WTC11 (cell line): ENCODE measurements around the gene TMBIM6. TPM values are rescaled to one million over a fixed set of nuclear protein-coding genes. Genes with fewer than 3 reads are reported as not detected.

Experiments
- ATAC-seq: fragments of 200-7000 bp; cut with Tn5 transposase; 2 replicates; pipeline ENCODE4 v1.10.0; 2021; ENCODE audit warnings: mild to moderate bottlenecking, moderate library complexity
- CTCF ChIA-PET: fragments of 300-600 bp; sonication (Branson Sonifier 250); formaldehyde crosslinking; loops from one replicate; lab custom pipeline; 2021; ENCODE audit warnings: antibody characterized with exemption; lab: Charles Lee
- POLR2A ChIA-PET: fragments of 350-600 bp; sonication (Branson Sonifier 250); formaldehyde crosslinking; loops from one replicate; lab custom pipeline; 2021; ENCODE audit warnings: antibody characterized with exemption; lab: Charles Lee
- DNase-seq: peaks from one replicate; pipeline ENCODE4 v3.0.0; 2021; ENCODE audit warnings: low spot score
- H3K27ac Mint-ChIP-seq: 2 replicates; pipeline ENCODE4 v1.8.0; 2021; ENCODE audit warnings: mixed read lengths
- H3K27me3 Mint-ChIP-seq: 2 replicates; pipeline ENCODE4 v1.8.0; 2021; ENCODE audit warnings: low read depth, mild to moderate bottlenecking, moderate library complexity, mixed read lengths
- H3K36me3 Mint-ChIP-seq: 2 replicates; pipeline ENCODE4 v1.8.0; 2021; ENCODE audit warnings: mixed read lengths
- H3K4me1 Mint-ChIP-seq: 2 replicates; pipeline ENCODE4 v1.8.0; 2022; ENCODE audit warnings: mixed read lengths
- H3K4me3 Mint-ChIP-seq: 2 replicates; pipeline ENCODE4 v1.8.0; 2021; ENCODE audit warnings: mild to moderate bottlenecking, moderate library complexity, mixed read lengths
- H3K9me3 Mint-ChIP-seq: 2 replicates; pipeline ENCODE4 v1.8.0; 2021; ENCODE audit warnings: mixed read lengths
- ATF3 ChIP-seq: sonication (generic); formaldehyde crosslinking; conservative IDR thresholded peaks from 2 replicates; pipeline ENCODE4 v1.8.1; 2022; ENCODE audit warnings: mild to moderate bottlenecking, missing genetic modification reagents
- ATF6 ChIP-seq: sonication (generic); formaldehyde crosslinking; IDR thresholded peaks from 2 replicates; pipeline ENCODE4 v1.8.1; 2023; ENCODE audit warnings: mild to moderate bottlenecking, missing genetic modification reagents
- ELF4 ChIP-seq: sonication (generic); formaldehyde crosslinking; IDR thresholded peaks from 2 replicates; pipeline ENCODE4 v1.8.1; 2022; ENCODE audit warnings: low read depth, mild to moderate bottlenecking, moderate library complexity, missing genetic modification reagents
- ERG ChIP-seq: fragments of 250-450 bp; sonication (Bioruptor Pico); IDR thresholded peaks from 2 replicates; pipeline ENCODE4 v1.8.0; 2021; ENCODE audit warnings: mild to moderate bottlenecking
- GABPB1 ChIP-seq: sonication (generic); formaldehyde crosslinking; IDR thresholded peaks from 2 replicates; pipeline ENCODE4 v1.8.1; 2023; ENCODE audit warnings: mild to moderate bottlenecking, missing genetic modification reagents
- GTF2I ChIP-seq: fragments of 250-450 bp; sonication (Bioruptor Pico); conservative IDR thresholded peaks from 2 replicates; pipeline ENCODE4 v1.4.0; 2021; ENCODE audit warnings: mild to moderate bottlenecking
- IRF2 ChIP-seq: sonication (generic); formaldehyde crosslinking; IDR thresholded peaks from 2 replicates; pipeline ENCODE4 v1.8.0; 2022; ENCODE audit warnings: low read depth, missing genetic modification reagents, borderline replicate concordance
- JUN ChIP-seq: sonication (generic); formaldehyde crosslinking; IDR thresholded peaks from 2 replicates; pipeline ENCODE4 v1.8.0; 2023; ENCODE audit warnings: mild to moderate bottlenecking, missing genetic modification reagents
- KAT7 ChIP-seq: sonication (generic); formaldehyde crosslinking; IDR thresholded peaks from 2 replicates; pipeline ENCODE4 v1.8.1; 2023; ENCODE audit warnings: missing genetic modification reagents, mild to moderate bottlenecking, borderline replicate concordance
- NFYB ChIP-seq: sonication (generic); formaldehyde crosslinking; conservative IDR thresholded peaks from 2 replicates; pipeline ENCODE4 v1.8.0; 2022; ENCODE audit warnings: low read depth, missing genetic modification reagents
- OVOL2 ChIP-seq: fragments of 250-450 bp; sonication (Bioruptor Pico); IDR thresholded peaks from 2 replicates; pipeline ENCODE4 v1.9.0; 2021; ENCODE audit warnings: mild to moderate bottlenecking, borderline replicate concordance
- STAT6 ChIP-seq: sonication (generic); formaldehyde crosslinking; conservative IDR thresholded peaks from 2 replicates; pipeline ENCODE4 v1.8.1; 2023; ENCODE audit warnings: mild to moderate bottlenecking, low read depth, missing genetic modification reagents, moderate library complexity
- ZBTB21 ChIP-seq: sonication (generic); formaldehyde crosslinking; IDR thresholded peaks from 2 replicates; pipeline ENCODE4 v1.8.1; 2023; ENCODE audit warnings: mild to moderate bottlenecking, missing genetic modification reagents, borderline replicate concordance
- ZMAT4 ChIP-seq: fragments of 250-450 bp; sonication (Bioruptor Pico); IDR thresholded peaks from 2 replicates; pipeline ENCODE4 v1.9.0; 2021; ENCODE audit warnings: mild to moderate bottlenecking
- ZNF263 ChIP-seq: sonication (generic); formaldehyde crosslinking; IDR thresholded peaks from 2 replicates; pipeline ENCODE4 v1.8.1; 2022; ENCODE audit warnings: low read depth, mild to moderate bottlenecking, moderate library complexity, missing genetic modification reagents
- ZNF317 ChIP-seq: sonication (generic); formaldehyde crosslinking; IDR thresholded peaks from 2 replicates; pipeline ENCODE4 v1.8.1; 2023; ENCODE audit warnings: low read depth, mild to moderate bottlenecking, moderate library complexity, missing genetic modification reagents, borderline replicate concordance
- ZNF423 ChIP-seq: fragments of 250-450 bp; sonication (Bioruptor Pico); IDR thresholded peaks from 2 replicates; pipeline ENCODE4 v2.1.2; 2022; ENCODE audit warnings: mild to moderate bottlenecking, moderate library complexity
- ZNF512 ChIP-seq: sonication (generic); formaldehyde crosslinking; IDR thresholded peaks from 2 replicates; pipeline ENCODE4 v1.8.1; 2022; ENCODE audit warnings: missing genetic modification reagents, borderline replicate concordance
- ZNF671 ChIP-seq: fragments of 250-450 bp; sonication (Bioruptor Pico); IDR thresholded peaks from 2 replicates; pipeline ENCODE4 v1.8.0; 2021; ENCODE audit warnings: mild to moderate bottlenecking
- total RNA-seq: library from RNA; stranded (reverse); gene quantifications from 3 replicates; pipeline ENCODE4 v1.2.3, GENCODE V29; 2021

The TMBIM6 gene
- total RNA-seq, 1 experiment from 2014 or later, result 402 TPM

GRCh38 chr12:49796155-49796554 is 54.8 kb downstream of the TMBIM6 start:
- no peak for DNase-seq
- no peak overlapping the region for H3K4me3 Mint-ChIP-seq
- no peak overlapping the region for H3K27ac Mint-ChIP-seq
- TF ChIP-seq ATF3 (CRISPR knock-in tag) (no peak), ZNF317 (CRISPR knock-in tag) (no peak), ERG (CRISPR knock-in tag) (no peak), ZNF512 (CRISPR knock-in tag) (no peak), IRF2 (CRISPR knock-in tag) (no peak), ELF4 (CRISPR knock-in tag) (no peak), OVOL2 (no peak), GTF2I (CRISPR knock-in tag) (no peak)
- no peak for ATAC-seq
- H3K9me3 Mint-ChIP-seq, result no peaks in the 10 kb centered on the region
- CTCF ChIA-PET, result interaction anchor here (0.5 to 1.5 kb wide), 4 partner anchors 10 to 255 kb away, joined by 3 to 5 read pairs (median 3); no protein-coding TSS in a partner anchor
- no peaks in the 10 kb centered on the region for H3K27me3 Mint-ChIP-seq
- H3K4me1 Mint-ChIP-seq, result peaks cover under 1% of the 10 kb centered on the region; the same call in 1 of the 2 replicates
- POLR2A ChIA-PET, result interaction anchor here (0.6 to 1.9 kb wide), 2 partner anchors 12 to 32 kb away, joined by 3 to 5 read pairs; partner anchors contain the start of gene NCKAP5L
- peaks cover 6% of the 10 kb centered on the region for H3K36me3 Mint-ChIP-seq

- no peak overlapping the region for H3K27ac Mint-ChIP-seq
- peaks cover 9% of the 10 kb centered on the region for H3K36me3 Mint-ChIP-seq
- TF ChIP-seq ZMAT4 (CRISPR knock-in tag), result no peak
- TF ChIP-seq ZNF263, result no peak
- no peak for TF ChIP-seq STAT6
- no peak overlapping the region for H3K4me3 Mint-ChIP-seq
- ChIA-PET POLR2A (interaction anchor here (0.6 kb wide), 1 partner anchor 32 kb away, joined by 3 read pairs; the partner anchor contains the start of gene NCKAP5L), CTCF (interaction anchor here (1.0 to 1.5 kb wide), 4 partner anchors 11 to 170 kb away, joined by 3 to 5 read pairs (median 3); partner anchors contain the start of gene NCKAP5L)
- ATAC-seq (no peak), DNase-seq (no peak)
- H3K27me3 Mint-ChIP-seq, result no peaks in the 10 kb centered on the region
- H3K4me1 Mint-ChIP-seq, result no peaks in the 10 kb centered on the region
- no peaks in the 10 kb centered on the region for H3K9me3 Mint-ChIP-seq
Measured at GRCh38 chr12:49796606-49797448, 55.5 kb downstream of the TMBIM6 start.

GRCh38 chr12:49797449-49797776 is 56.1 kb downstream of the TMBIM6 start:
- ATAC-seq, result no peak
- H3K27ac Mint-ChIP-seq, result no peak overlapping the region
- ChIA-PET POLR2A (no interaction called here), CTCF (interaction anchor here (1.0 to 1.5 kb wide), 2 partner anchors 31 to 170 kb away, joined by 3 to 5 read pairs; partner anchors contain the start of gene NCKAP5L)
- H3K27me3 Mint-ChIP-seq, result no peaks in the 10 kb centered on the region
- H3K4me3 Mint-ChIP-seq, result no peak overlapping the region
- DNase-seq, result no peak
- H3K36me3 Mint-ChIP-seq, result peaks cover 9% of the 10 kb centered on the region
- H3K9me3 Mint-ChIP-seq, result no peaks in the 10 kb centered on the region
- H3K4me1 Mint-ChIP-seq, result no peaks in the 10 kb centered on the region
- TF ChIP-seq ZNF671 (CRISPR knock-in tag), result no peak
- TF ChIP-seq NFYB (CRISPR knock-in tag), result no peak
- no peak for TF ChIP-seq ATF6 (CRISPR knock-in tag)
- no peak for TF ChIP-seq ZNF317 (CRISPR knock-in tag)
- no peak for TF ChIP-seq ZBTB21
- no peak for TF ChIP-seq ATF3 (CRISPR knock-in tag)
- no peak for TF ChIP-seq JUN (CRISPR knock-in tag)
- TF ChIP-seq KAT7, result no peak
- no peak for TF ChIP-seq ZNF423 (CRISPR knock-in tag)
- TF ChIP-seq GABPB1, result no peak
